ENCODE results near the gene CFTR. TPM values are rescaled to one million over a fixed set of nuclear protein-coding genes. Genes with fewer than 3 reads are reported as not detected.
A peak's percentile ranks its signal among the peaks of the same experiment; 100 is the strongest.

CFTR gene
- total RNA-seq, 1 experiment from 2014 or later: 130 TPM

DNA sequence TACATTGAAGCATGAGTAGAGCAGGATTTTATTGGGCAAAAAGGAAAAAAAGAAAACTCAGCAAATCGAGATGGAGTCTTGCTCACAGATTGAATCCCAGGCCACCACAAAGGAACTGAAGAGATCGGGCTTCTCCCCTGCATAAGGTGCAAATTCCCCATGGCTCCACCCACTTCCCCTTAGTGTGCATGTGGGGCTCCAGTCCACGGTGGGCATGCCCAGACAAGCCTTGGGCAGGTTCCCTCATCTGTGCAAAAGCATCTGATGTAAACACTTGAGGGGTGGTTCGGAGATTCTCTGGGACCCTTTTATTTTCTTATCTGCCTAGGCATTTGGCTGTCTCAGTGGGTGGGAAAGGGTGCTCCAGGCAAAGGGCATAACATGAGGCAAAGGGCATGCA lies 150.7 kb downstream of the CFTR start:
- H3K36me3 Mint-ChIP-seq (ENCODE audit: insufficient read depth, unreplicated experiment): peaks cover 68% of the 10 kb centered on the region
- no TSS peak for BruUV-seq (replicated peaks)

GRCh38 chr7:117630907-117631564 lies 151.2 kb downstream of the CFTR start:
- Histone ChIP-seq H3K4me1 (peaks cover 45% of the 10 kb centered on the region), H3K4me3 (ENCODE audit: low read depth, low read length) (no peak overlapping the region), H3K27me3 (replicated peaks; ENCODE audit: control insufficient read depth, insufficient read depth, low read length) (no peaks in the 10 kb centered on the region), H3K9me3 (no peaks in the 10 kb centered on the region), H3K36me3 (ENCODE audit: control insufficient read depth, insufficient read depth, low read length) (peaks cover 3% of the 10 kb centered on the region; the same call in 1 of the 2 replicates)
- H3K9me3 Mint-ChIP-seq (ENCODE audit: unreplicated experiment): no peaks in the 10 kb centered on the region
- H3K4me1 Mint-ChIP-seq (ENCODE audit: low read depth, unreplicated experiment): peaks cover 43% of the 10 kb centered on the region
- H3K36me3 Mint-ChIP-seq (ENCODE audit: insufficient read depth, unreplicated experiment): peaks cover 67% of the 10 kb centered on the region
- TF ChIP-seq, protein P1, sequence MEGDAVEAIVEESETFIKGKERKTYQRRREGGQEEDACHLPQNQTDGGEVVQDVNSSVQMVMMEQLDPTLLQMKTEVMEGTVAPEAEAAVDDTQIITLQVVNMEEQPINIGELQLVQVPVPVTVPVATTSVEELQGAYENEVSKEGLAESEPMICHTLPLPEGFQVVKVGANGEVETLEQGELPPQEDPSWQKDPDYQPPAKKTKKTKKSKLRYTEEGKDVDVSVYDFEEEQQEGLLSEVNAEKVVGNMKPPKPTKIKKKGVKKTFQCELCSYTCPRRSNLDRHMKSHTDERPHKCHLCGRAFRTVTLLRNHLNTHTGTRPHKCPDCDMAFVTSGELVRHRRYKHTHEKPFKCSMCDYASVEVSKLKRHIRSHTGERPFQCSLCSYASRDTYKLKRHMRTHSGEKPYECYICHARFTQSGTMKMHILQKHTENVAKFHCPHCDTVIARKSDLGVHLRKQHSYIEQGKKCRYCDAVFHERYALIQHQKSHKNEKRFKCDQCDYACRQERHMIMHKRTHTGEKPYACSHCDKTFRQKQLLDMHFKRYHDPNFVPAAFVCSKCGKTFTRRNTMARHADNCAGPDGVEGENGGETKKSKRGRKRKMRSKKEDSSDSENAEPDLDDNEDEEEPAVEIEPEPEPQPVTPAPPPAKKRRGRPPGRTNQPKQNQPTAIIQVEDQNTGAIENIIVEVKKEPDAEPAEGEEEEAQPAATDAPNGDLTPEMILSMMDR (IDR thresholded peaks at IDR 0.05; ENCODE audit: insufficient read depth in 1 of 2, low read depth in 1 of 2, low read length in 1 of 2, severe bottlenecking in 1 of 2, unreplicated experiment in 1 of 2): no peak
- CTCF ChIA-PET: no interaction called here
- intact Hi-C loops (cut with micrococcal nuclease; ENCODE audit: unreplicated experiment): loop anchor here (1.0 kb wide), 1 partner anchor 43 kb away; no protein-coding TSS in a partner anchor
- no TSS peak for BruUV-seq (replicated peaks)
- H3K27ac Mint-ChIP-seq (ENCODE audit: unreplicated experiment): peak overlapping the region; percentile 84
- H3K27me3 Mint-ChIP-seq (ENCODE audit: insufficient read depth, unreplicated experiment): no peaks in the 10 kb centered on the region
- peak overlapping the region; percentile 10 for H3K4me3 Mint-ChIP-seq (ENCODE audit: unreplicated experiment)
- POLR2A ChIA-PET: no interaction called here
- no peak for DNase-seq

More for the DNA sequence above, 150.7 kb downstream of the CFTR start:
- H3K27ac Mint-ChIP-seq (ENCODE audit: unreplicated experiment): peak overlapping the region; percentile 84
- peaks cover 43% of the 10 kb centered on the region for H3K4me1 Mint-ChIP-seq (ENCODE audit: low read depth, unreplicated experiment)
- H3K27me3 ChIP-seq (replicated peaks; ENCODE audit: control insufficient read depth, insufficient read depth, low read length): no peaks in the 10 kb centered on the region
- H3K9me3 Mint-ChIP-seq (ENCODE audit: unreplicated experiment): no peaks in the 10 kb centered on the region
- no peaks in the 10 kb centered on the region for H3K27me3 Mint-ChIP-seq (ENCODE audit: insufficient read depth, unreplicated experiment)
- peaks cover 45% of the 10 kb centered on the region for H3K4me1 ChIP-seq
- H3K4me3 Mint-ChIP-seq (ENCODE audit: unreplicated experiment): peak overlapping the region; percentile 10
- CTCF ChIA-PET: interaction anchor here (0.6 kb wide), 1 partner anchor 86 kb away, joined by 3 read pairs; no protein-coding TSS in a partner anchor
- H3K9me3 ChIP-seq: no peaks in the 10 kb centered on the region
- H3K4me3 ChIP-seq (ENCODE audit: low read depth, low read length): no peak overlapping the region
- POLR2A ChIA-PET: no interaction called here
- intact Hi-C loops (cut with micrococcal nuclease; ENCODE audit: unreplicated experiment): no loop called here
- TF ChIP-seq, protein P1 (IDR thresholded peaks at IDR 0.05; ENCODE audit: insufficient read depth in 1 of 2, low read depth in 1 of 2, low read length in 1 of 2, severe bottlenecking in 1 of 2, unreplicated experiment in 1 of 2): no peak
- DNase-seq: peak; percentile 48 to 78
- H3K36me3 ChIP-seq (ENCODE audit: control insufficient read depth, insufficient read depth, low read length): peaks cover 3% of the 10 kb centered on the region; the same call in 1 of the 2 replicates

DNA sequence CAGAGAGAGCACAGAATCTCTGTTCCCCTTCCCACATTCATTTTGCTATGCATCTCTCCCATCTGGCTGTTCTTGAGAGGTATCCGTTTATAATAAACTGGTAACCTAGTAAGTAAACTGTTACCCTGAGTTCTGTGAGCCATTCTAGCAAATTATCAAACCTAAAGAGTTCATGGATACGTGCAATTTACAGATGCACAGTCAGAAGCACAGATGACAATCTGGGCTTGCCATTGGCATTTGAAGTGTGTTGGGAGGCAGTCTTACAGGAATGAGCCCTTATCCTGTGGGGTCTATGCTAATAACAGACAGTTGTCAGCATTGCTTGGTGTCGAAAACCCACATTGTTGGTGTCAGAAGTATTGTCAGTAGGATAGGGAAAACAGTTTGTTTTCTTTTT lies 151.8 kb downstream of the CFTR start:
- CTCF ChIA-PET: no interaction called here
- POLR2A ChIA-PET: no interaction called here

More for the DNA sequence above, 151.8 kb downstream of the CFTR start:
- intact Hi-C loops (cut with micrococcal nuclease; ENCODE audit: unreplicated experiment): loop anchor here (1.0 kb wide), 1 partner anchor 43 kb away; no protein-coding TSS in a partner anchor
- H3K36me3 Mint-ChIP-seq (ENCODE audit: insufficient read depth, unreplicated experiment): peaks cover 70% of the 10 kb centered on the region
- TSS peak; percentile 8 for BruUV-seq (replicated peaks)
- H3K4me1 Mint-ChIP-seq (ENCODE audit: low read depth, unreplicated experiment): peaks cover 43% of the 10 kb centered on the region
- H3K9me3 Mint-ChIP-seq (ENCODE audit: unreplicated experiment): no peaks in the 10 kb centered on the region
- Histone ChIP-seq H3K4me1 (peaks cover 45% of the 10 kb centered on the region), H3K9me3 (no peaks in the 10 kb centered on the region), H3K27me3 (replicated peaks; ENCODE audit: control insufficient read depth, insufficient read depth, low read length) (no peaks in the 10 kb centered on the region), H3K4me3 (ENCODE audit: low read depth, low read length) (no peak overlapping the region), H3K36me3 (ENCODE audit: control insufficient read depth, insufficient read depth, low read length) (peaks cover 3% of the 10 kb centered on the region; the same call in 1 of the 2 replicates)
- no peak overlapping the region for H3K4me3 Mint-ChIP-seq (ENCODE audit: unreplicated experiment)
- TF ChIP-seq, protein P1 (IDR thresholded peaks at IDR 0.05; ENCODE audit: insufficient read depth in 1 of 2, low read depth in 1 of 2, low read length in 1 of 2, severe bottlenecking in 1 of 2, unreplicated experiment in 1 of 2): no peak
- no peaks in the 10 kb centered on the region for H3K27me3 Mint-ChIP-seq (ENCODE audit: insufficient read depth, unreplicated experiment)
- H3K27ac Mint-ChIP-seq (ENCODE audit: unreplicated experiment): peak overlapping the region; percentile 84
- DNase-seq: no peak
